VCaP (cell line): ENCODE results near the gene TBCA.

Experiments
- H3K27ac ChIP-seq: fragments of 450-650 bp; 2 replicates; pipeline ENCODE4 v1.5.1; 2017
- TF ChIP-seq, protein P1 (sequence below): fragments of 450-650 bp; conservative IDR thresholded peaks from 2 replicates; pipeline ENCODE4 v1.5.1; 2017; ENCODE audit warnings: mild to moderate bottlenecking, moderate library complexity

Gene TBCA

DNA sequence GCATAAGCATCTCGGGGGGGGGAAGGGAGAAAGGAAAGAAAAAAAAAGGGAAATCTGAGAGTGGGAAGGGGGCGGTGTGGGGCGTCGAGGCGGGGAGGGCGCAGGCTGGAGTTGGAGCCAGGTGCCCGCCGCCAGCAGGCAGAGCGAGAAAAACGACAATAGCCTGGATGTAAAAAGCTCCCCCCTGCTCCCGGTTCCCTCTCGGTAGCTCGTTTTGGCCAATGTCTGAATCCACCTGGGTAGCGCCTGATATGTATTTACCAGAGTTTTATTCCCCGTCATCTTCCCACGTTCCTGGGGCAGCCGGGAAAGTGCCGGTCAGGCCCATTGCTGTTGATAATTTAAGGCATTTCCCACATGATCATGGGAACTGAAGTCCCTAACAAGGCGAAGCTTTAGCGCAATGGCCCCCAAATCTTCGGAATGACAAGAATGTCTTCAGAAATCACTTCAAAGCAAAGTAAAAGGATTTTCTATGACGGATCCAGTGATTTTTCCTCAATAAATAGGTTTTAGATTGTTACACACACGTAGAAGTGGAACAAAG, 134.7 kb downstream of the TBCA start:
- H3K27ac ChIP-seq: no peak overlapping the region
- TF ChIP-seq, protein P1, sequence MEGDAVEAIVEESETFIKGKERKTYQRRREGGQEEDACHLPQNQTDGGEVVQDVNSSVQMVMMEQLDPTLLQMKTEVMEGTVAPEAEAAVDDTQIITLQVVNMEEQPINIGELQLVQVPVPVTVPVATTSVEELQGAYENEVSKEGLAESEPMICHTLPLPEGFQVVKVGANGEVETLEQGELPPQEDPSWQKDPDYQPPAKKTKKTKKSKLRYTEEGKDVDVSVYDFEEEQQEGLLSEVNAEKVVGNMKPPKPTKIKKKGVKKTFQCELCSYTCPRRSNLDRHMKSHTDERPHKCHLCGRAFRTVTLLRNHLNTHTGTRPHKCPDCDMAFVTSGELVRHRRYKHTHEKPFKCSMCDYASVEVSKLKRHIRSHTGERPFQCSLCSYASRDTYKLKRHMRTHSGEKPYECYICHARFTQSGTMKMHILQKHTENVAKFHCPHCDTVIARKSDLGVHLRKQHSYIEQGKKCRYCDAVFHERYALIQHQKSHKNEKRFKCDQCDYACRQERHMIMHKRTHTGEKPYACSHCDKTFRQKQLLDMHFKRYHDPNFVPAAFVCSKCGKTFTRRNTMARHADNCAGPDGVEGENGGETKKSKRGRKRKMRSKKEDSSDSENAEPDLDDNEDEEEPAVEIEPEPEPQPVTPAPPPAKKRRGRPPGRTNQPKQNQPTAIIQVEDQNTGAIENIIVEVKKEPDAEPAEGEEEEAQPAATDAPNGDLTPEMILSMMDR: no peak
